ENCODE results near the gene SERBP1.
"Not testable (repeated sequence)": the region's sequence is repeated elsewhere in the genome, so short reads cannot be mapped to it uniquely, and the experiment has no call there.

Gene SERBP1

DNA sequence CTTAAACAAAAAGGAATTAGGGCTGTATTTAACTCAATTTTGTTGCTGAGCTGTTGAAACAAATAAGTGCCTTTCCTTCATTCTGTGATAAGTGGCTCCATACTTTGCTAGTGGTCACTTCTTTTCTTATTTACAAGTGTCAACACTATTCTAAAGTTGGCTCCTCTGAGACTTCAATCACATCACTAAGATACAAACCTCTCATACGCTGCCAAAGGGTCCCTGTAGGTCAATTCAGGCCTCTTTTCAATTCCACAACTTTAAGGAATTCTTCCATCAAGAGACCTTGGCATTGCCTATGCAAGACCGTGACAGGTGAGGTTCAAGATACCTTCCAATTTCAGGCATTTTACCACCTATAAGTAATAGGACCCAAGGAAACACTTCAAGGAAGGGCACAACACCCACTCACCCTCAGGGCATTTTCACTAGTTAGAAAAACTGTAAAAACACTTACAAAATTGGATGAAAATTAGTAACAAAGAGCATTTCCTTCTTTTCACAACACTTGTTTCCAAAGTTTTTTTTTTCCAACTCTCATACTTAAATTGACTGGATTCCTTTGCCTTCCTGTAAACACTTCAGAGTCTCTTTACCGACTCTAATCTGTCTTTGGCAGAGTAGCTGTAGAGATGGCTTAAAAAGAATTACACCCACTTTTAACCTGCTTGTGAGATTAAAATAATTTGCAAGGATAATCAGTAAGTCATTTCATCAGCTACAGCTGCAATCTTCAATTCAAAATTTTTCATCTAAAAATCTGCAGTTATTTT, 24.5 kb downstream of the SERBP1 start:
- DNase-seq: no peak

DNA sequence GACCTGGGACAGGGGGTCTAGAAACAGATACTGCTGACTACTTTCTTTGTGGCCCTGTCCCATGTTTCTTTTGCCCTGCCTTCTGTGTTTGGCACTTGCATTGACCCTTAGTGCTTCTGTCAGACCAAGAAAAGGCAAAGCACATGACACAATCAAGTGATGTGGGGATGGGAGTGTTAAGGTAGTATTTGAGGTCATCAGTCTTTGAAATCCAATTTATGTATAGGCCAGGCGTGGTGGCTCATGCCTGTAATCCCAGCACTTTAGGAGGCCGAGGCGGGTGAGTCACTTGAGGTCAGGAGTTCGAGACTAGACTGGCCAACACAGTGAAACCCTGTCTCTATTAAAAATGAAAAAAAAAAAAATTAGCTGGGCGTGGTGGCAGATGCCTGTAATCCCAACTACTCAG, 26.0 kb downstream of the SERBP1 start:
- DNase-seq: no peak

DNA sequence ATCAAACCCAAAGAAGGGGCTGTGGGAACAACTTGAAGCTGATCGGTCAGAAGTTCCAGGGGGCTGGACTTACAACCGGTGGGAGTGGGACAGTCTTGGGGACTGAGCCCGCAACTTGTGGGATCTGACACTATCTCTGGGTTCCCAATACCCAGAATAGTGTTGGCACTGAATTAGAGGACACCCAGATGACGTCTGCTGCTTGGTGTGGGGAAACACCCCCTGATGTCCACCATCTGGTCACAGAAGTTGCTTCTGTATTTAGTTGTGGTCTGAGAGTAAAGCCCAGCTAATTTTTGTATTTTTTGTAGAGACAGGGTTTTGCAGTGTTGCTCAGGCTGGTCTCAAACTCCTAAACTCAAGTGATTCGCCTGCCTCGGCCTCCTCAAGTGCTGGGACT, 28.8 kb downstream of the SERBP1 start:
- no peak for DNase-seq

DNA sequence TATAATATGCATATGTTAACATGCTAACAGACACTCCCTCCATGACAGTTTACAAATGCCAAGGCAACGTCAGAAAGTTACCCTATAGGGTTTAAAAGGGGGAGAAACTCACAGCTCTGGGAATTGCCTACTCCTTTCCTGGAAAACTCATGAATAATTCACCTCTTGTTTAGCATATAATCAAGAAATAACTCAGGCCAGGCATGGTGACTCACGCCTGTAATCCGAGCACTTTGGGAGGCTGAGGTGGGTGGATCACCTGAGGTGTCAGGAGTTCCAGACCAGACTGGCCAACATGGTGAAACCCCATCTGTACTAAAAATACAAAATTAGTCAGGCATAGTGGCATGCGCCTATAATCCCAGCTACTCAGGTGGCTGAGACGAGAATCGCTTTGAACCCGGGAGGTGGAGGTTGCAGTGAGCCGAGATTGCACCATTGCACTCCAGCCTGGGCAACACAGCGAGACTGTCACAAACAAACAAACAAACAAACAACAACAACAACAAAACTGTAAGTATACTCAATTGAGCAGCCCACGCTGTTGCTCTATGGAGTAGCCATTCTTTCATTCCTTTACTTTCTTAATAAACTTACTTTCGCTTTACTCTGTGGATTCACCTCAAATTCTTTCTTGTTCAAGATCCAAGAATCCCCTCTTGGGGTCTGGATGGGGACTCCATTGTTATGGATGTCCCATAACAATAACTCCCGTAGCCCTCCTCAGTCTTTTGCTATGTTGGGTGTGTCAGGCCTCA, 30.0 kb downstream of the SERBP1 start:
- DNase-seq: not testable (repeated sequence)

DNA sequence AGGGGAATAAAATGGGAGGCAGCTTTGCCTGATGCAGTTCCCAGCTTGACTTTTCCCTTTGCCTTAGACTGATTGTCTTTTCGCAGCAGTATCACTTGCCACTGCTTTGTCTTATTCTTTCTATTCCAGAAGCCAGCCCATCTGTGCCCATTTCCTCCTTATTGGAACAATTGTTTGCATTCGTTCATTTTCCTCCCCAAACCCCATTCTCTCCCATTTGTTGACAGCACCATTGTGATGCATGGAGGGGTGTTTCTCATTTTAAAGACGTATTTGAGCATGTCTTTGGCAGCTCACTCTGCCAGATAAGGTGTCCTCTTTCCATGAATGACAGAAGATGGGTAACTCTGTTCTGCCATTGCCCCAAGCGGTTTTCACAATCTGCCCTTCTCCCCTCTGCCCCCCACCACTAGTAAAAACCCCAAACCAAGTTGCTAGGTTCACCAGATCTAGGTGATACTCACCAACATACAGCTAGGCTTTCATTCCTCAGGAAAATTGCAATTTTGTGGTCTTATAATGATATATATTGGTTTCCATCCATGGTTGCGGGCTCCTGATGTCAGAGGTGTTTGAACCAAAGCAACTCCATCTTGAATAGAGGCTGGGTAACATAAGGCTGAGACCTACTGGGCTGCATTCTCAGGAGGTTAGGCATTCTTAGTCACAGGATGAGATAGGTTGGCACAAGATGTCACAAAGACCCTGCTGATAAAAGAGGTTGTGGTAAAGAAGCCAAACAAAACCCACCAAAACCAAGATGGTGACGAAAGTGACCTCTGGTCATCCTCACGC, 30.8 kb downstream of the SERBP1 start:
- DNase-seq: no peak

DNA sequence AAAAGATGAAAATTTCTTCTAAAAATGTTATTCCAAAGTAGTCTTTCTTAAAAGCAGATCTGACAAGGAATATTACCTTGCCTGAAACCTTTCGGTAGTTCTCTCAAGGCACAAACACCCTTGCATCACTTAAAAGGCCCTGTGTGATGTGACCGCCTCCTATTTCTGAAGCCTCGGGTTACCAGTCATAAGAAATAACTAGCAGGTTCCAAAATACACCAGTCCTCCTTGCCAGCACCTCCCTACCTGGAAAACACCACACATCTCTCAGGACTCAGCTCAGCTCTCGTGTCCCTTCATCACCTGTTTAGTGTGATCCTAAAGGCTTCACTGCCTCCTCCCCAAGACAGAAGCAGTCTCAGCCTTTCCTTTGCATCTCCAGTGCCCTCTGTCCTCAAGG, 35.7 kb downstream of the SERBP1 start:
- DNase-seq: no peak

DNA sequence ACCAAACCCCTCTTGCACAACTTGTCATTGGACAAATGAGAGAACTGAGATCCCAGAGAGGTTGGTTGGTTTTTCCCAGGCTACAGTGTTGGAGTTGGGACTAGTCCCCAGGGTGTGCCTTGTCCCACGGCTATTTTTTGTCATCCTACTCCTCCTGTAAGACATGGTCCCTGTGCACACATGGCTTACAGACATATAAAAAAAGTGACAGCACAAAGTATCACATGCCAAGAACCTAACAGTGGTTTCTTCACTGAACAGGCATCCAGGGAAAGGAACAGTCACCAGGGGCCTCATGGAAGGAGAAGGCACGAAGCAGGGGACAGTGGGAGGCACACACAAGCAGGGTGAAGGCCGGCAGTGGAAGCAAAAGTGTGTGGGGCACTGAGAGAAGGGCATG, 36.5 kb downstream of the SERBP1 start:
- DNase-seq: no peak

DNA sequence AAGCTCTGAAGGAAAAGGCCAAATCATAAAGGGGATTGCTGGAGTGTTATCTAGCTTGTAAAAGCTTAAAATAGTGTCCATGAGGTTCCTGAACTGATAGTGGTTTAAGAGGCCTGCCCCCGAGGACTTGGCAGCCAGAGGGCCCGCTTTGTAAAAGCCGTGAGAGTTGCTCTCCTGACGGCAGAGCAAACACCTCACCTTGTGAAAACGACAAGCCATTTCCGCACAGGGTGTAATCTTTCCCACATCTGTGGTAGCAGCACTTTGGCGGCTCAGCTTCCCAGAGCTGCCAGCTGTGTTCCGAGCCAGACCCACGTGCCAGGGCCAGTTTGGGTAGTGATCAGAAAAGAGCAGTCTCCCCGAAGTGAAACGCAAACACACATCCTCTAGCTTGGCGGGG, 37.0 kb downstream of the SERBP1 start:
- DNase-seq: no peak

DNA sequence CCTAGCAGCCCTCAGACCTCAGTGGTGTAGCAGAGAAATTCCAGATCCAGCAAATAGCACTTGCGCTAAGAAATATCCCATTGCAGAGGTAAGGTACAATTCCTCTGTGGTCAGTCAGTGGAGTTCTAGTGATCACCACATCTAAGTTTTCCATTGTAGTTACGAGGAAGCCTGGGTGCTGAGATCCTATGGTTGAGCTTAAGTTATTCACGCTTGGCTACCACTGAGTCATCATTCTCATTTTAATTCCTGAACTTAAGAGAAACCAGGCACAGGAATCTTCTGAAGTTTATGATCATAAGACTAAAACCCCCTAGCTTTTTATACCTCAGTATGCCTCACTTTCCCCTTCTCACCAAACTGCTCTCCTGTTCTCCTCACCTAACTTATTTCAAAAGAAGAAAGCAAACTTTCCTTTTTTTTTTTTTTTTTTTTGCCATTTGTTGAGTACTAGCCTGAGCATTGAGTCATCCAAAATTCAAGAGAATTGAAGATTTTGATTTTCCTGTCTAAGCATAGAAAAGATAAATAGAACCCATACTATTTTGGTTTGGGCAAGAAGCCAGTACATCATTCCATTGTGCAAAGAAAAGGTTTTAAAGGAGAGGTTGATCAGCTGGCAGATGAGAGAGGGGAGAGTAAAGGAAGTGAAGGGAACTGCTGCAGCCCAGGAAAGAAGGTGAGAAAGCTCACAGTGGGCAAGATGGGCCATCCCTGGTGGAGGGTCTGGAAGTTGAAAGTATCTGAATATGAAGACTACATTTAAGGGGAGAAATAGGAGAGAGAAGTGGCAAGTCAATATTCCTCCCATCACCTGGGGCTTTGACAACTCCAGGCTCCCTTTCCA, 39.9 kb downstream of the SERBP1 start:
- DNase-seq: no peak

DNA sequence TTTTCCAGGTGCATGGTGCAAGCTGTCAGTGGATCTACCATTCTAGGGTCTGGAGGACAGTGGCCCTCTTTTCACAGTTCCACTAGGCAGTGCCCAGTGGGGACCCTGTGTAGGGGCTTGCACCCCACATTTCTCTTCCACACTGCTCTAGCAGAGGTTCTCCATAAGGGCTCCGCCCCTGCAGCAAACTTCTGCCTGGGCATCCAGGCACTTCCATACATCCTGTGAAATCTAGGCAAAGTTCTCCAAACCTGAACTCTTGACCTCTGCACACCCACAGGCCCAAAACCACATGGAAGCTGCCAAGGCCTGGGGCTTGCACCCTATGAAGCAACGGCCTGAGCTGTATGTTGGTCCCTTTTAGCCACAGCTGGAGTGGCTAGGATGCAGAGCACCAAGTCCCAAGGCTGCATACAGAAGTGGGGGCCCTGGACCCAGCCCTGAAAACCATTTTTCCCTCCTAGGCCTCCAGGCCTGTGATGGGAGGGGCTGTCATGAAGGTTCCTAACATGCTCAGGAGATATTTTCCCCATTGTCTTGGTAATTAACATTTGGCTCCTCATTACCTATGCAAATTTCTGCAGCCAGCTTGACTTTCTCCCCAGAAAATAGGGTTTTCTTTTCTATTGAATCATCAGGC, 46.1 kb downstream of the SERBP1 start:
- DNase-seq: no peak

DNA sequence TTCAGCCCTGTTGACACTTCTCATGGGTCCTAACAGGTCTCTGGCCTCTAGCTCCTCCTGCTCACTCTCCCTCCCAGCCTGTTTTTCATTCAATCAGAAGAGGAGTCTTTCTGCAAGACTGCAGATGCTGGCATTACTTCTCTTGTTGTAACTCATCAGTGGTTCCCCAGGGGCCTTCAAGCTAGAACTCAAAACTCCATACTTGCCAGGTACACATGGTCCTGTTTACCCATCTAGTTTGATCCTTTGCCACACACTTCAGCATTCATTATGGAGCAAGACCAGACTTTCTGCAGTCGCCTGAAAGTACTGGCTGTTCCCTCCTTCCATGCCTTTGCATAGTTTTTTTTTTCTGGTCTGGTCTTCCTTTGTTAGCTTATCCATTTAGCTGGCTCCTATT, 47.9 kb downstream of the SERBP1 start:
- DNase-seq: no peak

DNA sequence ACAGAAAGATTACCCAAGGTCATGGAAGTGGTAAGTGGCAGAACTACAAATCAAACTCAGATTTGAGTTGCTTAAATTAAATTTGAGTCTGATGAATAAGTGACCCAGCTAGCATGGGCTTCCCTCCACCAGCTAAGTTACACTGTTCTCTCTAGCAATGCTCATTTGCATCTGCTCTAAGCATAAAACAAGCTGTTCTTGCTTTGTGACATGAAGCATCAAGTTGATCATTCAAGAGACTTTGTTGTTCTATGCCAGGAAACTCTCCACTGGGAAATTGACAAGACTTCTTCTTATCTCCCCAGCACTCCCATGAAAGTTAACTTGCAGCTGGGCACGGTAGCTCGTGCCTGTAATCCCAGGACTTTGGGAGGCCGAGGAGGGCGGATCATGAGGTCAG, 49.0 kb downstream of the SERBP1 start:
- DNase-seq: no peak

DNA sequence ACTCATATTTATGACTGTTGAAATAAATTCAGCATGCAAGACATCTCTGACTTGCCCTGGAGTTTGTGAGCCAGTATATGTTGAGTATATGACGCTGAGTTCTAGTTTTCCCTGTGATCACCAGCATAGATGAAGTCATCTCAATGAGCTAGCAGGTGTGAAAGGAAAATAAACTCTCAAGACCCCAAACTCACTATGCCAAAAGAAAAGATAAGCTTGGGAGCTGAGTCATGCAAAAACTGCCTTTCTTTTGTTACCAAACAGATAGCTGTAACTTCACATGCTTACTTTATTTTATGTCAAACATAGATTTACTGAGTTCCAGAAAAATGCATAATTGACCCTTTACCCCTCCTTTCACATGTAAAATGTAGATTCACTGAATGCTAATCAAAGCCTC, 52.9 kb downstream of the SERBP1 start:
- DNase-seq: no peak

DNA sequence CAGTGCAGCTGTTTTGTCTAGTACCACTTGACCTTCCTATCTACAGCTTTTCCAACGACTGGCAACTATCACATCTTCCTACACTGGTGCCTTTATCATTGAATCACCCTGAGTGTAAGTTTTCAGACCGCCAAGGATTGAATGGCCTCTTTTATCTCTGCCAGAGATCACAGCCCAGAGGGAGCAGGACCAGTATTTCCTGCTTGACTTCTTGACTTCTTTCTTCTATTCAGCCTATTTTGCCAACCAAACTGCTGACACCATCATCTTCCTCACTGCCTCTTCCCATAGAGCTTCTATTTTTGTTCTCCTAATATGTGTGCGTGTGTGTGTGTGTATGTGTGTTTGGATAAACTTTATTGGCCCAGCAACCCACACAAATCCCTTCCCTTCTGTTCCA, 53.8 kb downstream of the SERBP1 start:
- DNase-seq: no peak

DNA sequence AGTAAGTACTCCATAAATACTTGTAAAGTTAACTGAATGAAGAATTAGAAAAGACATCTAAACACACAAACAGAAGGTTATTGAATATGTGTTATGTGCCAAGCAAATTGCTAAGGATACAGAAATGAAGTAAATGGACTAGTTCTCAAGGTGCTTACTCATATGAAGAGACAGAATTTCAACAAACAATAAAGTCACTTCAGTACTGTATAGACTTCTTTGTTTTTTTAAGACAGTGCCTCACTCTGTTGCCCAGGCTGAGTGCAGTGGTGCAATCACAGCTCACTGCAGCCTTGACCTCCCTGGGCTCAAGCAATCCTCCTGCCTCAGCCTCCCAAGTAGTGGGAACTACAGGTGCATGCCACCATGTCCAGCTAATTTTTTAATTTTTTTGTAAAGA, 57.3 kb downstream of the SERBP1 start:
- no peak for DNase-seq

DNA sequence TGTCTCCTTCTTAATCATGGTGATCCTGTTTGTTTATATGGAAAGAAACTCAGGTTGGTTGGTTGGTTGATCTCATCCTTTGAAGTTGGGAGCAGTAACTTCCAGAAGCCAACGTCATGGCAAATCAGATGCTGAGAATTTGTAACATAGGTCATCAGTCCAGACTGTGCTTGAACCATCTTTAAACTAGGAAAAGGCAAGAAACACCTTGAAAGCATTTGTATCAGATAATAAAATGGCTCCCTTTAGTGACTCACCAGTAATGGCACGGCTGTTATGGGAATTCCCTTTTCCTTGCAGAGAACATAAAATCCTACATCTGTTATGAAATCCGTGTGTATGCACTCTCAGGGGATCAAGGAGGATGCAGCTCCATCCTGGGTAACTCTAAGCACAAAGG, 58.1 kb downstream of the SERBP1 start:
- no peak for DNase-seq

DNA sequence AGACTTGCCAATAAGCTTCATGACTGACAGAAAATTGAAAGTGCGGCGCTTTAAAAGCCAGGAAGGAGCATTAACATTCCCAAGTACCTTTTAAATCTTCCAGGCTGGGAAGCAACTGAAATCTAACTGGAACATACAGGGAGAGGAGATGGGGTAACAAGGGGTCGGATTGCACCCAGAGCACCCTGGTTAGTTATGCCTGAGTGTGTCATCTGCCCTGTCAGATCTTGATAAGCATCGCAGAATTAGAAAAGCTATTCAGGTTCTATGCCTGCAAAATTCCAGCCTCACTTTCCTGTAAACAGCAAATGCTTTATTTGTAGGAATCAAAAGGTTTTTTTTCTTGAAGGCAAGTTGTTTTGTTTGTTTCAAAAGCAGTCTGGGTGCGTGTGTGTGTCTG, 58.5 kb downstream of the SERBP1 start:
- DNase-seq: no peak

DNA sequence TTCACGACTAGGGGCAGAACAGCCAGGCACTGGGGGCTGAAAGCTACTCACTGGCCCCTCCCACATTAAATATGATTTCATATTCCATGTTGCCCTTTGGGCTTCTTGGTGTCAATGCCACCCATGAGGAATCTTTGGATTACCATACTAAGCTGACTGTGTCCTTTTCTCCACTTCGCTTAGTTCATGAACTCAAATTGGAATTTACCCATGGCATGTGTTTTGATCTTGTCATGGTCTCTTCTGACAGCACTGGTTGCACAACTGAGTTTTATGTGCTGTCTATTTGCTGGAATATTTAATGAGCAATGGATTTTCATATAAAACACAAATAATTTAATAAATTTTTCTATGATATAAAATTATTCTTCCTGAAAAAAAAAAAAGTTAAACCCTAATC, 59.2 kb downstream of the SERBP1 start:
- DNase-seq: no peak

DNA sequence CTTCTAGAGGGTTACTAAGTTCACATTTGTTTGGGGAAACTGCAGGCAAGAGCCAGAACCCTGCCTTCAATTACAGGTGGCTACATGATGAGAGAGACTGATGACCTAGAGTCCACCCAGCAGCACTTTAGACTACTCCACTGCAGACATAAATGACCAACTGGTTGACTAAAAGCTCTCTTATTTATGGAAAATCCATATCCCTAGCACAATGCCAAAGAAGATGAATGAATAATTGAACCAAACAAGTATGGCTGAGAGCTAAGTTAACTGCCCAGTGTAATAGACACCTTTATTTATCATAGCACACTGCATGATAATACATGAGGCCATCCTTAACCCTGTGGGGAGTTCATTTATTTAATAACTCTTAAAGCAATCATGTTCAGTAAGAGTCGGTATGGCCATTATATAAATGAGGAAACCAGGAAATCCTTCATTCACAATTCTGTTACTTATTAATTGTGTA, 62.1 kb downstream of the SERBP1 start:
- DNase-seq: no peak

DNA sequence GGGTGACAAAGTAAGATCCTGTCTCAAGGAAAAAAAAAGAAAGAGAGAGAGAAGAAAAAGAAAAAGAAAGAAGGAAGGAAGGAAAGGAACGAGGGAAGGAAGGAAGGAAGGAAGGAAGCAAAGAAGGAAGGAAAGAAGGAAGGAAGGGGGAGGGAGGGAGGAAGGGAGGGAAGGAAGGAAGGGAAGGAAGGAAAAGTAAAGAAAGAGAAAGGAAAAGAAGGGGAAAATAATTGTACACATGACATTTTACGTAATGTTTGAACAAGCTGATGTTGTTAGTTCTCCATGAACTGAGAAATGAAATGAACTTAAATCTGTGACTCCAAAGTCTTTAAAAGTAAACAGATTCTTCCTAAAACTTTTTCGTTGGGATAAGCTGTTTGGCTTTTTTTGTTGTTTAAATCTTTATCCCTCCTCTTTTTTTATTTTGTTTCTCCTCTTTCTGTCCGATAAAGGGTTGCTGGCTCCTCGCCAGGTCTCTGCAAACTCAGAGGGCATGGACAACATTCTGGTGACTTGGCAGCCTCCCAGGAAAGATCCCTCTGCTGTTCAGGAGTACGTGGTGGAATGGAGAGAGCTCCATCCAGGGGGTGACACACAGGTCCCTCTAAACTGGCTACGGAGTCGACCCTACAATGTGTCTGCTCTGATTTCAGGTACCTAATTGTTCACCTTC, 62.7 kb downstream of the SERBP1 start:
- DNase-seq: peak; percentile 63

DNA sequence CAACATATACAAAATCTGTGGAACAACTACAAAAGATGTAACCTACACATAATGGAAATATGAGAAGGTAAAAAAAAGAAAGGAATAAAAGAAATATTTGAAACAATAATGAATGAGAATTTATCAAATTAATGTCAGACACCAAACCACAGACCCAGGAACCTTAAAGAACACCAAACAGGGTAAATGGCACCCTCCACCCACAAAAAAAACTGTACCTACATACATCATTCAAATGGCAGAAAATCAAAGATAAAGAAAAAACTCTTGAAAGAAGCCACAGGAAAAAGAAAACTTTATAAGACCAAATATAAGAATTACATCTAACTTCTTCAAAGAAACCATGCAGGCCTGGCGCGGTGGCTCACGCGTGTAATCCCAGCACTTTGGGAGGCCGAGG, 68.6 kb downstream of the SERBP1 start:
- no peak for DNase-seq

DNA sequence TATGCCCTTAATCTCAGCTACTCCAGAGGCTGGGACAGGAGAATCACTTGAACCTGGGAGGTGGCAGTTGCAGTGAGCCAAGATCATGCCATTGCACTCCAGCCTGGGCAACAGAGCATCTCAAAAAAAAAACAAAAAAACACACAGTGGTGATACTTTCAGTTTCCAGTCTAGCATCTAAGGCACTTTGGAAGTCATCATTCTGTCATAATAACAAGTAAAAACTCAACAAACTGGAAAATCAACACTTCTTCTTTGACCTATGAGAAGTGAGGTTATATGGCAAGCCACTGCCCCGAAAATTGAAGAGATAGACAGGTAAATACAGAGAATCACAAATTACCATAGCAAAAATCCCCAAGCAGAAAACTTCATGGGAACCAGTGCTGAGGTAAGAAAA, 70.6 kb downstream of the SERBP1 start:
- DNase-seq: no peak

All from NCI-H2171 (cell line).